GM19023 (cell line): ENCODE measurements around the gene DHX40.
"Not testable (repeated sequence)": the region's sequence is repeated elsewhere in the genome, so short reads cannot be mapped to it uniquely, and the experiment has no call there.

ENCODE experiments used
- ATAC-seq: cut with Tn5 transposase; IDR thresholded peaks from one replicate; pipeline ENCODE4 v1.9.1; 2021; ENCODE audit warnings: mild to moderate bottlenecking, moderate library complexity; ENCODE audit not compliant: unreplicated experiment

DHX40 gene

GRCh38 chr17:59627770-59628171 lies 62.4 kb downstream of the DHX40 start:
- no peak for ATAC-seq

- no peak for ATAC-seq
These were observed 63.8 kb downstream of the DHX40 start for GRCh38 chr17:59629174-59629573.

- no peak for ATAC-seq
These were observed 65.9 kb downstream of the DHX40 start for GRCh38 chr17:59631276-59631675.

- ATAC-seq: no peak
These were observed 67.0 kb downstream of the DHX40 start for GRCh38 chr17:59632398-59632797.

GRCh38 chr17:59633658-59634359 lies 68.4 kb downstream of the DHX40 start:
- no peak for ATAC-seq

- no peak for ATAC-seq
These were observed 69.5 kb downstream of the DHX40 start for GRCh38 chr17:59634632-59635541.

GRCh38 chr17:59637611-59638310 lies 72.4 kb downstream of the DHX40 start:
- ATAC-seq: no peak

GRCh38 chr17:59638553-59638952 lies 73.1 kb downstream of the DHX40 start:
- no peak for ATAC-seq

GRCh38 chr17:59641799-59642484 lies 76.5 kb downstream of the DHX40 start:
- ATAC-seq: no peak

GRCh38 chr17:59642565-59642964 lies 77.2 kb downstream of the DHX40 start:
- no peak for ATAC-seq

GRCh38 chr17:59643159-59644140 lies 78.0 kb downstream of the DHX40 start:
- no peak for ATAC-seq

- no peak for ATAC-seq
These were observed 81.9 kb downstream of the DHX40 start for GRCh38 chr17:59647288-59647687.

- ATAC-seq: no peak
These were observed 84.5 kb downstream of the DHX40 start for GRCh38 chr17:59649886-59650285.

- ATAC-seq: no peak
These were observed 85.2 kb downstream of the DHX40 start for GRCh38 chr17:59650642-59651041.

- ATAC-seq: no peak
These were observed 85.9 kb downstream of the DHX40 start for GRCh38 chr17:59651346-59651745.

GRCh38 chr17:59652119-59652518 lies 86.7 kb downstream of the DHX40 start:
- ATAC-seq: no peak

GRCh38 chr17:59656624-59657023 lies 91.2 kb downstream of the DHX40 start:
- ATAC-seq: not testable (repeated sequence)
